A549 (cell line): ENCODE results near the gene EIF1B. TPM values are rescaled to one million over a fixed set of nuclear protein-coding genes. Genes with fewer than 3 reads are reported as not detected.

Experiments
- ATAC-seq, 2 experiments: fragments of 200-7000 bp in 1 of 2; fragments of >200 bp in 1 of 2; cut with Nextera tagmentation in 1 of 2; cut with Tn5 transposase in 1 of 2; 3 replicates each; pipeline versions ENCODE4 v1.8.0 to v1.9.1; 2018 to 2020; ENCODE audit warnings: mild to moderate bottlenecking in 1 of 2, moderate library complexity in 1 of 2
- CTCF ChIA-PET: fragments of 300-600 bp; sonication (Branson Sonifier 250); formaldehyde crosslinking; extraction: SDS; loops from one replicate; lab custom pipeline; 2021; ENCODE audit warnings: antibody characterized with exemption, inconsistent platforms; lab: Yijun Ruan, JAX
- POLR2A ChIA-PET: fragments of 350-600 bp; formaldehyde crosslinking; extraction: SDS; loops from one replicate; lab custom pipeline; 2021; ENCODE audit warnings: antibody characterized with exemption, inconsistent platforms; lab: Yijun Ruan, JAX
- DNase-seq, 2 experiments: peaks; one replicate each; pipeline versions ENCODE4 v3.0.0 to v3.0.0-alpha.2; 2011 to 2016; ENCODE audit warnings: low read depth in 1 of 2, low spot score in 1 of 2
- FAIRE-seq: peaks from 2 replicates; lab custom pipeline; 2011; peaks lifted over from hg19 to GRCh38; lab: Jason Lieb, UNC
- H3K27ac ChIP-seq, 2 experiments: fragments of >200 bp; sonication (Bioruptor Twin); formaldehyde crosslinking; 3 replicates each; pipeline ENCODE4 v1.5.1; 2016 to 2017
- H3K4me1 ChIP-seq: fragments of >200 bp; sonication (Bioruptor Twin); formaldehyde crosslinking; 3 replicates; pipeline ENCODE4 v1.6.1; 2016
- H3K4me2 ChIP-seq: fragments of >200 bp; sonication (Bioruptor Twin); formaldehyde crosslinking; 3 replicates; pipeline ENCODE4 v1.6.1; 2016
- H3K4me3 ChIP-seq: fragments of >200 bp; sonication (Bioruptor Twin); formaldehyde crosslinking; 3 replicates; pipeline ENCODE4 v1.5.1; 2016
- H3K9me3 ChIP-seq: fragments of >200 bp; sonication (Bioruptor Twin); formaldehyde crosslinking; 3 replicates; pipeline ENCODE4 v1.6.1; 2016
- BHLHE40 ChIP-seq: IDR thresholded peaks from 2 replicates; pipeline ENCODE4 v1.6.1; 2012; ENCODE audit warnings: low read depth, low read length, inconsistent platforms
- EHF ChIP-seq: fragments of 250-450 bp; sonication (Bioruptor Pico); IDR thresholded peaks from 2 replicates; pipeline ENCODE4 v1.5.0; 2020; ENCODE audit warnings: mild to moderate bottlenecking
- EP300 ChIP-seq, 2 experiments: fragments of >200 bp; sonication (Bioruptor Twin); formaldehyde crosslinking; IDR thresholded peaks; 2 replicates in 1 of 2; 3 replicates in 1 of 2; pipeline ENCODE4 v1.6.1; 2016 to 2017
- ESRRA ChIP-seq: fragments of 150-350 bp; IDR thresholded peaks from 2 replicates; pipeline ENCODE4 v1.6.1; 2014; ENCODE audit warnings: mild to moderate bottlenecking, low read length, borderline replicate concordance
- FOSL2 ChIP-seq, 2 experiments: fragments of 450-650 bp in 1 of 2; fragments of >200 bp in 1 of 2; sonication (Bioruptor Twin) in 1 of 2; formaldehyde crosslinking; IDR thresholded peaks; 2 replicates each; pipeline versions ENCODE4 v1.5.0 to v1.6.1; 2016 to 2020; ENCODE audit warnings: mild to moderate bottlenecking in 1 of 2, moderate library complexity in 1 of 2
- GATA3 ChIP-seq: IDR thresholded peaks from 2 replicates; pipeline ENCODE4 v1.6.1; 2012; ENCODE audit warnings: borderline replicate concordance
- HDAC2 ChIP-seq: fragments of 200-600 bp; sonication (generic); IDR thresholded peaks from 2 replicates; pipeline ENCODE4 v1.6.1; 2016
- HOXA7 ChIP-seq: fragments of 250-450 bp; sonication (Bioruptor Pico); IDR thresholded peaks from 2 replicates; pipeline ENCODE4 v1.5.0; 2020; ENCODE audit warnings: mild to moderate bottlenecking, moderate library complexity
- JUN ChIP-seq, 2 experiments: fragments of >200 bp; sonication (Bioruptor Twin); formaldehyde crosslinking; IDR thresholded peaks; 2 replicates in 1 of 2; 3 replicates in 1 of 2; pipeline ENCODE4 v1.6.1; 2016 to 2017
- KDM1A ChIP-seq: fragments of 200-600 bp; sonication (generic); IDR thresholded peaks from 2 replicates; pipeline ENCODE4 v1.6.1; 2016; ENCODE audit warnings: low read depth, mild to moderate bottlenecking
- NR3C1 ChIP-seq: fragments of >200 bp; sonication (Bioruptor Twin); formaldehyde crosslinking; IDR thresholded peaks from 3 replicates; pipeline ENCODE4 v1.6.1; 2017
- POLR2A ChIP-seq: IDR thresholded peaks from 2 replicates; pipeline ENCODE4 v1.6.1; 2012; ENCODE audit warnings: mild to moderate bottlenecking, low read length
- TFCP2L1 ChIP-seq: fragments of 250-450 bp; sonication (Bioruptor Pico); IDR thresholded peaks from 2 replicates; pipeline ENCODE4 v1.5.0; 2021; ENCODE audit warnings: mild to moderate bottlenecking
- TP53 ChIP-seq: fragments of 250-450 bp; sonication (Bioruptor Pico); IDR thresholded peaks from 2 replicates; pipeline ENCODE4 v1.5.0; 2021; ENCODE audit warnings: mild to moderate bottlenecking, moderate library complexity
- ZFP36 ChIP-seq: fragments of 450-650 bp; IDR thresholded peaks from 2 replicates; pipeline ENCODE4 v1.6.1; 2014; ENCODE audit warnings: borderline replicate concordance; ENCODE audit not compliant: partially characterized antibody
- ZNF302 ChIP-seq: fragments of 250-450 bp; sonication (Bioruptor Pico); IDR thresholded peaks from 2 replicates; pipeline ENCODE4 v1.9.0; 2021; ENCODE audit warnings: inconsistent platforms, mild to moderate bottlenecking, moderate library complexity
- WGBS: methylation state at CpG from one replicate; pipeline ENCODE4 v1.1.6; 2017; ENCODE audit errors: missing lambda C conversion rate; 5-methylcytosine and 5-hydroxymethylcytosine counted together
- polyA plus RNA-seq, 4 experiments: library from polyadenylated mRNA; depleted of rRNA in 3 of 4; stranded (reverse); fragments of >200 nt; fragmentation: RNase III in 1 of 4; extraction: RNeasy Plus Mini Kit Qiagen cat#74134 plus additional on column Dnase treatment in 1 of 4; gene quantifications; 2 replicates in 3 of 4; 3 replicates in 1 of 4; pipeline ENCODE4 v1.2.3, GENCODE V29; 2011 to 2017
- TF ChIP-seq, protein P1 (sequence below): fragments of 150-350 bp; IDR thresholded peaks from 2 replicates; pipeline ENCODE4 v1.6.1; 2014; ENCODE audit warnings: low read depth, mild to moderate bottlenecking, low read length
- TF ChIP-seq, protein P2 (sequence below): IDR thresholded peaks from 2 replicates; pipeline ENCODE4 v1.6.1; 2012; ENCODE audit warnings: low read depth, borderline replicate concordance
- TF ChIP-seq, protein P3 (sequence below): IDR thresholded peaks from 2 replicates; pipeline ENCODE4 v1.6.1; 2012
- TF ChIP-seq, protein P4 (sequence below): fragments of >200 bp; sonication (Bioruptor Twin); formaldehyde crosslinking; IDR thresholded peaks from 3 replicates; pipeline ENCODE4 v1.6.1; 2016
- TF ChIP-seq, protein P5 (sequence below): IDR thresholded peaks from 2 replicates; pipeline ENCODE4 v1.6.1; 2012
- TF ChIP-seq, protein P6 (sequence below): fragments of 250-450 bp; sonication (Bioruptor Pico); IDR thresholded peaks from 2 replicates; pipeline ENCODE4 v1.5.0; 2020; ENCODE audit warnings: low read depth, mild to moderate bottlenecking, moderate library complexity

The EIF1B gene
- polyA plus RNA-seq, 2 of the 4 experiments (the other 2 are of a cell fraction): 42.1 to 45.7 TPM

DNA sequence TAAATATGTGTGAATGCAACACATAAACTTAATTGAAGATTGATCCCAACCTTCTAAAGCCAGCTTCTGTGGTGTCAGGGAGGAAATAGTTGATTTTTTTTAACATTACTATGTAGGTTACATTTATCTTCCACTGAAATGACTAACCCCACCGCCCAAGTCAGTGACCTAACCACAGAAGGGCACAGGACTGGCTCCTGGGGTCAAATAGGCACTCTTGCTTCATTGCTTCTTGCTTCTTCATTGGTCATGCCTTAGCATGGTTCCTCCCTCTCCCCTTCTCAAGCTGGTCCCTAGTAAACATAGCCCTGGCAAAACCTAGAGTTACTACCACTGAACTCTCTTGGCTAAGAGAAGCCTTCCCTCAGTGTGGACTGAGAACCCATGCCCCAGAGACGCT is 12.3 kb downstream of the EIF1B start:
- no peak overlapping the region for H3K4me3 ChIP-seq
- no peak for DNase-seq
- ATAC-seq: no peak
- no peak overlapping the region for H3K4me2 ChIP-seq
- CTCF ChIA-PET: interaction anchor here (0.6 to 2.7 kb wide), 2 partner anchors 130 to 874 kb away, joined by 3 to 9 read pairs; no protein-coding TSS in a partner anchor
- no peaks in the 10 kb centered on the region for H3K4me1 ChIP-seq
- 0% methylated on average over 2 of the region's 2 CpGs for WGBS
- H3K27ac ChIP-seq: no peak overlapping the region
- TF ChIP-seq ZNF302 (CRISPR knock-in tag): no peak
- no peak for TF ChIP-seq EHF (CRISPR knock-in tag)
- TF ChIP-seq TP53 (CRISPR knock-in tag): no peak
- no peak for TF ChIP-seq HDAC2
- TF ChIP-seq, protein P1, sequence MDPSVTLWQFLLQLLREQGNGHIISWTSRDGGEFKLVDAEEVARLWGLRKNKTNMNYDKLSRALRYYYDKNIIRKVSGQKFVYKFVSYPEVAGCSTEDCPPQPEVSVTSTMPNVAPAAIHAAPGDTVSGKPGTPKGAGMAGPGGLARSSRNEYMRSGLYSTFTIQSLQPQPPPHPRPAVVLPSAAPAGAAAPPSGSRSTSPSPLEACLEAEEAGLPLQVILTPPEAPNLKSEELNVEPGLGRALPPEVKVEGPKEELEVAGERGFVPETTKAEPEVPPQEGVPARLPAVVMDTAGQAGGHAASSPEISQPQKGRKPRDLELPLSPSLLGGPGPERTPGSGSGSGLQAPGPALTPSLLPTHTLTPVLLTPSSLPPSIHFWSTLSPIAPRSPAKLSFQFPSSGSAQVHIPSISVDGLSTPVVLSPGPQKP: no peak
- TF ChIP-seq, protein P2, sequence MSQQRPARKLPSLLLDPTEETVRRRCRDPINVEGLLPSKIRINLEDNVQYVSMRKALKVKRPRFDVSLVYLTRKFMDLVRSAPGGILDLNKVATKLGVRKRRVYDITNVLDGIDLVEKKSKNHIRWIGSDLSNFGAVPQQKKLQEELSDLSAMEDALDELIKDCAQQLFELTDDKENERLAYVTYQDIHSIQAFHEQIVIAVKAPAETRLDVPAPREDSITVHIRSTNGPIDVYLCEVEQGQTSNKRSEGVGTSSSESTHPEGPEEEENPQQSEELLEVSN: no peak
- TF ChIP-seq, protein P3, sequence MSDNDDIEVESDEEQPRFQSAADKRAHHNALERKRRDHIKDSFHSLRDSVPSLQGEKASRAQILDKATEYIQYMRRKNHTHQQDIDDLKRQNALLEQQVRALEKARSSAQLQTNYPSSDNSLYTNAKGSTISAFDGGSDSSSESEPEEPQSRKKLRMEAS: no peak
- TF ChIP-seq, protein P4, sequence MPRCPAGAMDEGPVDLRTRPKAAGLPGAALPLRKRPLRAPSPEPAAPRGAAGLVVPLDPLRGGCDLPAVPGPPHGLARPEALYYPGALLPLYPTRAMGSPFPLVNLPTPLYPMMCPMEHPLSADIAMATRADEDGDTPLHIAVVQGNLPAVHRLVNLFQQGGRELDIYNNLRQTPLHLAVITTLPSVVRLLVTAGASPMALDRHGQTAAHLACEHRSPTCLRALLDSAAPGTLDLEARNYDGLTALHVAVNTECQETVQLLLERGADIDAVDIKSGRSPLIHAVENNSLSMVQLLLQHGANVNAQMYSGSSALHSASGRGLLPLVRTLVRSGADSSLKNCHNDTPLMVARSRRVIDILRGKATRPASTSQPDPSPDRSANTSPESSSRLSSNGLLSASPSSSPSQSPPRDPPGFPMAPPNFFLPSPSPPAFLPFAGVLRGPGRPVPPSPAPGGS: no peak
- TF ChIP-seq TFCP2L1 (CRISPR knock-in tag): no peak
- TF ChIP-seq ESRRA: no peak
- no peak for TF ChIP-seq HOXA7 (CRISPR knock-in tag)
- TF ChIP-seq, protein P5, sequence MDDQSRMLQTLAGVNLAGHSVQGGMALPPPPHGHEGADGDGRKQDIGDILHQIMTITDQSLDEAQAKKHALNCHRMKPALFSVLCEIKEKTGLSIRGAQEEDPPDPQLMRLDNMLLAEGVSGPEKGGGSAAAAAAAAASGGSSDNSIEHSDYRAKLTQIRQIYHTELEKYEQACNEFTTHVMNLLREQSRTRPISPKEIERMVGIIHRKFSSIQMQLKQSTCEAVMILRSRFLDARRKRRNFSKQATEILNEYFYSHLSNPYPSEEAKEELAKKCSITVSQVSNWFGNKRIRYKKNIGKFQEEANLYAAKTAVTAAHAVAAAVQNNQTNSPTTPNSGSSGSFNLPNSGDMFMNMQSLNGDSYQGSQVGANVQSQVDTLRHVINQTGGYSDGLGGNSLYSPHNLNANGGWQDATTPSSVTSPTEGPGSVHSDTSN: no peak
- TF ChIP-seq JUN (IDR thresholded peaks at IDR 0.05): no peak
- no peak for TF ChIP-seq POLR2A
- no peak for TF ChIP-seq EP300 (IDR thresholded peaks at IDR 0.05)
- TF ChIP-seq FOSL2 (IDR thresholded peaks at IDR 0.05): no peak
- no peak for TF ChIP-seq FOSL2 (CRISPR knock-in tag; IDR thresholded peaks at IDR 0.05)
- TF ChIP-seq KDM1A: no peak
- TF ChIP-seq NR3C1: no peak
- H3K9me3 ChIP-seq: no peaks in the 10 kb centered on the region
- FAIRE-seq: no peak
- POLR2A ChIA-PET: no interaction called here

GRCh38 chr3:40323946-40324345 is 14.4 kb downstream of the EIF1B start:
- 33% methylated on average over 5 of the region's 5 CpGs for WGBS
- ATAC-seq (no peak), DNase-seq (no peak), FAIRE-seq (no peak)
- Histone ChIP-seq H3K9me3 (no peaks in the 10 kb centered on the region), H3K4me1 (no peaks in the 10 kb centered on the region), H3K4me2 (no peak overlapping the region), H3K27ac (no peak overlapping the region), H3K4me3 (no peak overlapping the region)
- TF ChIP-seq ZFP36: no peak
- no peak for TF ChIP-seq JUN (IDR thresholded peaks at IDR 0.05)
- TF ChIP-seq BHLHE40: no peak
- TF ChIP-seq, protein P6, sequence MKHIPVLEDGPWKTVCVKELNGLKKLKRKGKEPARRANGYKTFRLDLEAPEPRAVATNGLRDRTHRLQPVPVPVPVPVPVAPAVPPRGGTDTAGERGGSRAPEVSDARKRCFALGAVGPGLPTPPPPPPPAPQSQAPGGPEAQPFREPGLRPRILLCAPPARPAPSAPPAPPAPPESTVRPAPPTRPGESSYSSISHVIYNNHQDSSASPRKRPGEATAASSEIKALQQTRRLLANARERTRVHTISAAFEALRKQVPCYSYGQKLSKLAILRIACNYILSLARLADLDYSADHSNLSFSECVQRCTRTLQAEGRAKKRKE (CRISPR knock-in tag): no peak
- TF ChIP-seq GATA3: no peak
- no peak for TF ChIP-seq EHF (CRISPR knock-in tag)
- TF ChIP-seq TFCP2L1 (CRISPR knock-in tag): no peak
- ChIA-PET CTCF (interaction anchor here (0.7 to 2.7 kb wide), 2 partner anchors 132 to 256 kb away, joined by 4 to 9 read pairs; no protein-coding TSS in a partner anchor), POLR2A (no interaction called here)
